RWPE1 (cell line): Measurements from ENCODE around the gene NCAM2.

Experiments
- CTCF ChIA-PET: fragments of 350-600 bp; sonication (Branson Sonifier 250); formaldehyde crosslinking; extraction: SDS; loops from one replicate; lab custom pipeline; 2021; lab: Yijun Ruan, JAX
- POLR2A ChIA-PET: fragments of 400-600 bp; formaldehyde crosslinking; extraction: SDS; loops from one replicate; lab custom pipeline; 2020; ENCODE audit warnings: antibody characterized with exemption; ENCODE audit not compliant: low non-redundant PET; lab: Yijun Ruan, JAX
- DNase-seq: peaks from one replicate; pipeline ENCODE4 v3.0.0; 2012; ENCODE audit warnings: low spot score
- H3K27ac ChIP-seq: fragments of 450-650 bp; 2 replicates; pipeline ENCODE4 v1.5.1; 2017
- CTCF ChIP-seq: fragments of 450-650 bp; conservative IDR thresholded peaks from 2 replicates; pipeline ENCODE4 v1.5.1; 2017; ENCODE audit warnings: low read depth, mild to moderate bottlenecking

Gene NCAM2

GRCh38 chr21:21200939-21201615 is 202.9 kb downstream of the NCAM2 start:
- CTCF ChIA-PET: interaction anchor here (0.6 kb wide), 1 partner anchor 89 kb away, joined by 3 read pairs; no protein-coding TSS in a partner anchor
- POLR2A ChIA-PET: no interaction called here
- DNase-seq: no peak
- no peak for TF ChIP-seq CTCF
- H3K27ac ChIP-seq: no peak overlapping the region

- no peak overlapping the region for H3K27ac ChIP-seq
- TF ChIP-seq CTCF: no peak
- CTCF ChIA-PET: no interaction called here
- POLR2A ChIA-PET: no interaction called here
- no peak for DNase-seq
These were observed 205.7 kb downstream of the NCAM2 start for GRCh38 chr21:21203822-21204339.

- CTCF ChIA-PET: interaction anchor here (0.6 kb wide), 1 partner anchor 1510 kb away, joined by 3 read pairs; no protein-coding TSS in a partner anchor
- POLR2A ChIA-PET: no interaction called here
- DNase-seq: no peak
- no peak for TF ChIP-seq CTCF
- no peak overlapping the region for H3K27ac ChIP-seq
These were observed 206.3 kb downstream of the NCAM2 start for GRCh38 chr21:21204366-21204996.

- no peak for DNase-seq
- ChIA-PET POLR2A (no interaction called here), CTCF (interaction anchor here (0.6 kb wide), 1 partner anchor 16 kb away, joined by 4 read pairs; no protein-coding TSS in a partner anchor)
- no peak overlapping the region for H3K27ac ChIP-seq
- no peak for TF ChIP-seq CTCF
These were observed 207.4 kb downstream of the NCAM2 start for GRCh38 chr21:21205604-21206003.

- H3K27ac ChIP-seq: no peak overlapping the region
- CTCF ChIA-PET: no interaction called here
- POLR2A ChIA-PET: no interaction called here
- DNase-seq: no peak
- TF ChIP-seq CTCF: no peak
These were observed 212.3 kb downstream of the NCAM2 start for GRCh38 chr21:21210552-21210951.

GRCh38 chr21:21213297-21213696 is 215.1 kb downstream of the NCAM2 start:
- no peak for TF ChIP-seq CTCF
- DNase-seq: no peak
- no peak overlapping the region for H3K27ac ChIP-seq
- CTCF ChIA-PET: interaction anchor here (0.6 kb wide), 1 partner anchor 232 kb away, joined by 3 read pairs; no protein-coding TSS in a partner anchor
- POLR2A ChIA-PET: no interaction called here
